ENCODE results near the gene MTMR6. TPM values are rescaled to one million over a fixed set of nuclear protein-coding genes. Genes with fewer than 3 reads are reported as not detected.

Gene MTMR6
- total and polyA plus RNA-seq, 4 donors = 5.5 to 23.4 (median 17.8) TPM

GRCh38 chr13:25295228-25295627 is 7.9 kb upstream of the MTMR6 start:
- Histone ChIP-seq H3K27me3 (ENCODE audit: control insufficient read depth in 3 of 3, insufficient read depth in 3 of 3, low read length in 2 of 3) (peaks cover 4 to 10% (median 7%) of the 10 kb centered on the region in 3 donors), H3K4me1 (ENCODE audit: control insufficient read depth in 5 of 5, insufficient read depth in 5 of 5, low read length in 5 of 5) (no peaks in the 10 kb centered on the region), H3K36me3 (ENCODE audit: control insufficient read depth in 4 of 4, insufficient read depth in 4 of 4, low read length in 4 of 4) (no peaks in the 10 kb centered on the region), H3K4me3 (no peak overlapping the region), H3K9me3 (ENCODE audit: control insufficient read depth in 4 of 4, insufficient read depth in 3 of 4, low read length in 3 of 4) (no peaks in the 10 kb centered on the region), H3K27ac (ENCODE audit: low read depth in 1 of 2, low read length in 1 of 2) (no peak overlapping the region), H3K9ac (ENCODE audit: insufficient read depth in 1 of 2, low read length in 2 of 2) (no peak overlapping the region)
- TF ChIP-seq, protein P1, sequence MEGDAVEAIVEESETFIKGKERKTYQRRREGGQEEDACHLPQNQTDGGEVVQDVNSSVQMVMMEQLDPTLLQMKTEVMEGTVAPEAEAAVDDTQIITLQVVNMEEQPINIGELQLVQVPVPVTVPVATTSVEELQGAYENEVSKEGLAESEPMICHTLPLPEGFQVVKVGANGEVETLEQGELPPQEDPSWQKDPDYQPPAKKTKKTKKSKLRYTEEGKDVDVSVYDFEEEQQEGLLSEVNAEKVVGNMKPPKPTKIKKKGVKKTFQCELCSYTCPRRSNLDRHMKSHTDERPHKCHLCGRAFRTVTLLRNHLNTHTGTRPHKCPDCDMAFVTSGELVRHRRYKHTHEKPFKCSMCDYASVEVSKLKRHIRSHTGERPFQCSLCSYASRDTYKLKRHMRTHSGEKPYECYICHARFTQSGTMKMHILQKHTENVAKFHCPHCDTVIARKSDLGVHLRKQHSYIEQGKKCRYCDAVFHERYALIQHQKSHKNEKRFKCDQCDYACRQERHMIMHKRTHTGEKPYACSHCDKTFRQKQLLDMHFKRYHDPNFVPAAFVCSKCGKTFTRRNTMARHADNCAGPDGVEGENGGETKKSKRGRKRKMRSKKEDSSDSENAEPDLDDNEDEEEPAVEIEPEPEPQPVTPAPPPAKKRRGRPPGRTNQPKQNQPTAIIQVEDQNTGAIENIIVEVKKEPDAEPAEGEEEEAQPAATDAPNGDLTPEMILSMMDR (IDR thresholded peaks at IDR 0.05; ENCODE audit: control extremely low read depth, extremely low read depth) = no peak
- DNase-seq = no peak
- 86 to 89% methylated on average over 3 of the region's 3 CpGs for WGBS, 2 donors
- ATAC-seq (ENCODE audit: insufficient read depth, low FRiP score) = no peak

DNA sequence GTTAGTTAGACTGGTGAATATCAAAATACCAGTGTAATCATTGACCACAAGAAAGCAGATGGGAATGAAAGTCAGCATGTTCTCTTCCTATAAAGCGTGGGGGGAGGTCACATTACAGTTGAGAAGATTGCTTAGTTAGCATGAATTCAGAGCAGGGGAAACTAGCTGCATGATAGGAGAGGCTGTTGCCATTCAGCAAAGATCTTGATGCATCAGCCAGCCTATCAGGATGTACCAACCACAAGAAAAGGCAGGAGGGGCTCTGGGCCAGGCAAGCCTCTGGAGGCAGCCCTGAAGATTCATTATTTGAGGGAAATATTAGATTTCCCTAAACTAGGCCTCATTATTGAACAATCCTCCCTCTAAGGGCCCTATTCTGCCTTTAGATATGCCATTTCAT is 5.0 kb upstream of the MTMR6 start:
- ATAC-seq (ENCODE audit: insufficient read depth, low FRiP score) = no peak
- peaks cover 4 to 14% (median 9%) of the 10 kb centered on the region in 3 donors for H3K27me3 ChIP-seq (ENCODE audit: control insufficient read depth in 3 of 3, insufficient read depth in 3 of 3, low read length in 2 of 3)
- no peak overlapping the region for H3K9ac ChIP-seq (ENCODE audit: insufficient read depth in 1 of 2, low read length in 2 of 2)
- peaks cover 0 to 5% (median 0%) of the 10 kb centered on the region in 5 donors for H3K4me1 ChIP-seq (ENCODE audit: control insufficient read depth in 5 of 5, insufficient read depth in 5 of 5, low read length in 5 of 5)
- H3K9me3 ChIP-seq (ENCODE audit: control insufficient read depth in 4 of 4, insufficient read depth in 3 of 4, low read length in 3 of 4) = no peaks in the 10 kb centered on the region
- H3K36me3 ChIP-seq (ENCODE audit: control insufficient read depth in 4 of 4, insufficient read depth in 4 of 4, low read length in 4 of 4) = no peaks in the 10 kb centered on the region
- peak in 2 of 3 donors; percentile 38 to 39 for DNase-seq
- no peak overlapping the region for H3K4me3 ChIP-seq
- TF ChIP-seq, protein P1 (IDR thresholded peaks at IDR 0.05; ENCODE audit: control extremely low read depth, extremely low read depth) = no peak
- WGBS, 2 donors = 16% methylated on average over 1 of the region's 1 CpG
- no peak overlapping the region for H3K27ac ChIP-seq (ENCODE audit: low read depth in 1 of 2, low read length in 1 of 2)

- Histone ChIP-seq H3K27ac (ENCODE audit: low read depth in 1 of 2, low read length in 1 of 2) (no peak overlapping the region), H3K9ac (ENCODE audit: insufficient read depth in 1 of 2, low read length in 2 of 2) (no peak overlapping the region), H3K36me3 (ENCODE audit: control insufficient read depth in 4 of 4, insufficient read depth in 4 of 4, low read length in 4 of 4) (no peaks in the 10 kb centered on the region), H3K27me3 (ENCODE audit: control insufficient read depth in 3 of 3, insufficient read depth in 3 of 3, low read length in 2 of 3) (peaks cover 2 to 14% (median 7%) of the 10 kb centered on the region in 3 donors), H3K9me3 (ENCODE audit: control insufficient read depth in 4 of 4, insufficient read depth in 3 of 4, low read length in 3 of 4) (no peaks in the 10 kb centered on the region), H3K4me3 (no peak overlapping the region), H3K4me1 (ENCODE audit: control insufficient read depth in 5 of 5, insufficient read depth in 5 of 5, low read length in 5 of 5) (peaks cover 0 to 5% (median 0%) of the 10 kb centered on the region in 5 donors)
- WGBS, 2 donors = 69 to 84% methylated on average over 1 of the region's 1 CpG
- ATAC-seq (ENCODE audit: insufficient read depth, low FRiP score) (no peak), DNase-seq (no peak)
- TF ChIP-seq, protein P1 (IDR thresholded peaks at IDR 0.05; ENCODE audit: control extremely low read depth, extremely low read depth) = no peak
These were observed 4.4 kb upstream of the MTMR6 start for GRCh38 chr13:25291691-25292090.

DNA sequence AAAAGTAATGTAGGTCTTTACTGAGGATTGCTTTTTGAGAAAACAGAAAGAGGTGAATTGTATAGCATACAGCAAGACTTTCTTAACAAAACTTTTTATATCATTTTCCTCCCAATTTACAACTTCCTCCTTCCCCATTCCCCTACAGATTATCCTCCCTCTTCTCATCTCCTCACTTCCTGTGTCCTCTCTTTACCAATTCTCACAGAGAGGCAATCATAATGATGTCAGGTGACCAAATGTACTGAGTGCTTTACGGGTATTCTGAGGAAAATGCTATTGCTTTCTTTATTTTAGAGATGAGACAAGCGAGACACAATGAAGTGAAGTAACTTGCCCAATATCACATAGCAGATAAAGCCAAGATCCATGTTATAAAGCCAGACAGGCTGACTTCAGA is 1.7 kb upstream of the MTMR6 start:
- Histone ChIP-seq H3K36me3 (ENCODE audit: control insufficient read depth in 4 of 4, insufficient read depth in 4 of 4, low read length in 4 of 4) (no peaks in the 10 kb centered on the region), H3K9me3 (ENCODE audit: control insufficient read depth in 4 of 4, insufficient read depth in 3 of 4, low read length in 3 of 4) (no peaks in the 10 kb centered on the region), H3K27me3 (ENCODE audit: control insufficient read depth in 3 of 3, insufficient read depth in 3 of 3, low read length in 2 of 3) (peaks cover 0 to 14% (median 5%) of the 10 kb centered on the region in 3 donors), H3K4me1 (ENCODE audit: control insufficient read depth in 5 of 5, insufficient read depth in 5 of 5, low read length in 5 of 5) (peaks cover 0 to 12% (median 0%) of the 10 kb centered on the region in 5 donors), H3K9ac (ENCODE audit: insufficient read depth in 1 of 2, low read length in 2 of 2) (no peak overlapping the region), H3K27ac (ENCODE audit: low read depth in 1 of 2, low read length in 1 of 2) (no peak overlapping the region), H3K4me3 (no peak overlapping the region)
- ATAC-seq (ENCODE audit: insufficient read depth, low FRiP score) (no peak), DNase-seq (no peak)
- WGBS, 2 donors = 56 to 57% methylated on average over 2 of the region's 2 CpGs
- TF ChIP-seq, protein P1 (IDR thresholded peaks at IDR 0.05; ENCODE audit: control extremely low read depth, extremely low read depth) = no peak
